Activated T-helper 1 cell treated with anti-CD3 and anti-CD28 coated beads, Interleukin-2, amount 50 U/mL, for 16 hours (primary cell): Measurements from ENCODE around the gene IGF2BP2.
"Not testable (repeated sequence)": the region's sequence is repeated elsewhere in the genome, so short reads cannot be mapped to it uniquely, and the experiment has no call there.

ENCODE experiments used
- DNase-seq, 2 donors: peaks; one replicate each; pipeline ENCODE4 v3.0.0-alpha.2; 2020; ENCODE audit warnings: low read depth in 1 of 2, low spot score in 1 of 2

Gene IGF2BP2

GRCh38 chr3:185838417-185838989 lies 13.7 kb upstream of the IGF2BP2 start:
- DNase-seq, result not testable (repeated sequence)

GRCh38 chr3:185837414-185837813 lies 12.6 kb upstream of the IGF2BP2 start:
- no peak for DNase-seq

GRCh38 chr3:185831990-185832389 lies 7.1 kb upstream of the IGF2BP2 start:
- DNase-seq, result no peak

DNA sequence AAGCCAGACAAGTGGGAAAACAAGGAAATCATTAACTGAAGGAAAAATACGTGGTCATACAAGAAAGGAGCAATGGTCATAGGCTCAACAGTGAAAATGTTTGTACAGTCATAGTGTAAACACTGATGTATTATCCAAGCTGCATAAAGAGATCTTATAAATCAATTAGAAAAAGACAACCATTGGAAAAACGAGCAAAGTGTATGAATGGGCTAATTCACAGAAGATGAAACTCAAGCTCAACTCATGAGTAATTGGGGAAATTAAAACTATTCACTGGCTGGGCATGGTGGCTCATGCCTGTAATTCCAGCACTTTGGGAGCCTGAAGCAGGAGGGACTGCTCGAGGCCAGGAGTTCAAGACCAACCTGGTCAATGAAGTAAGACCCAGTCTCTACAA lies 6.4 kb upstream of the IGF2BP2 start:
- DNase-seq, result no peak

DNA sequence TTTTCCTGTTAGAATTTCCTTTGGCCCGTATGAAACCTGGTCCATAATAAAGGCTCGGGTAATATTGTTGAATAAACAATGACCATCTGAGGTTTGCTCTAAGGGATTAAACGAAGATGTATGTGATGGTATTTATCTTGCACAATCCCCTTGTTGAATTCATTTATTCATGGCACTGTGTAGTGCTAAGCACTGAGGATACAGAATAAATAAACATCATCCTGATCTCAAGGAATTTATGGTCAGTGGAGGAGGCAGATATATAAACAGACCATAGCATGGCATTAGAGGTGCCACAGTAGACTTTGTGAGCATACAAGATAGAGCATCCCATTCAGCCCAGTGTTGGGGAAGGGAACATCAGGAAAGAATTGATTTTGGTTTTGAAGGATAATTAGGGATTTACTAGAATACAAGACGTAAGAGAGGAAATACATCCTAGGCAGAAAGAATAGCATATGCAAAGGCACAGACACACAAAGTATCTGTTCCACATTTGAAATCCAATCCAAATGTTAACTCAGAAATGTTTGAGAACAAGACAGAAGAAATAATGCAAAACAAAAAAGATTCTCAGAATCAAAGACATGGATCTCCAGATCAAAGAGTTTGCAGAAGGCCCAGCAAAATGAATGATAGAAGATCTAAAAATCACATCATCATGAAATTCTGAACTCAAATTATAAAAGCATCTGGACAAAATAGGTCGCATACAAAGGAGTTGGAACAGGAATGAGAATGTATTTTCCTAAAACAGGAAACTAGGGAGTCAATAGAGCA lies 5.4 kb upstream of the IGF2BP2 start:
- DNase-seq, result no peak

DNA sequence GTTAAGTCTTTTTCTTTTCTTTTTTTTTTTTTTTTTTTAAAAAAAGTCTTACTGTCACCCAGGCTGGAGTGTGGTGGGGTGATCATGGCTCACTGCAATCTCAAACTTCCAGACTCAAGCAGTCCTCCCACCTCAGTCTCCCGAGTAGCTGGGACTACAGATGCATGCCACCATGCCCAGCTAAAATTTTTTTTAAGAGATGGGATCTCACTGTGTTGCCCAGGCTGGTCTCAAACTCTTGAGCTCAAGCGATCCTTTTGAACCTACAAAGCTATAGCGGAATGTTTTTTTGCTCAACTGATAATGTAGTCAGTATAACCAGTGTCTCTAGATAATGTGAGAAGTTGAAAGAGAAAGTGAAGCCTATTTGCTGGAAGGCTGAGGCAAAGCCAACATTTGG lies 3.9 kb upstream of the IGF2BP2 start:
- DNase-seq, result no peak

- DNase-seq, result no peak
Measured at GRCh38 chr3:185827595-185828344, 2.9 kb upstream of the IGF2BP2 start.

GRCh38 chr3:185825639-185826481 lies 1.0 kb upstream of the IGF2BP2 start:
- DNase-seq, result no peak

GRCh38 chr3:185824051-185825005 lies 514 bp downstream of the IGF2BP2 start:
- DNase-seq, result no peak

GRCh38 chr3:185823078-185824044 lies 1.5 kb downstream of the IGF2BP2 start:
- DNase-seq, result no peak

GRCh38 chr3:185822221-185823000 lies 2.4 kb downstream of the IGF2BP2 start:
- no peak for DNase-seq

GRCh38 chr3:185820973-185821758 lies 3.7 kb downstream of the IGF2BP2 start:
- DNase-seq, result no peak

DNA sequence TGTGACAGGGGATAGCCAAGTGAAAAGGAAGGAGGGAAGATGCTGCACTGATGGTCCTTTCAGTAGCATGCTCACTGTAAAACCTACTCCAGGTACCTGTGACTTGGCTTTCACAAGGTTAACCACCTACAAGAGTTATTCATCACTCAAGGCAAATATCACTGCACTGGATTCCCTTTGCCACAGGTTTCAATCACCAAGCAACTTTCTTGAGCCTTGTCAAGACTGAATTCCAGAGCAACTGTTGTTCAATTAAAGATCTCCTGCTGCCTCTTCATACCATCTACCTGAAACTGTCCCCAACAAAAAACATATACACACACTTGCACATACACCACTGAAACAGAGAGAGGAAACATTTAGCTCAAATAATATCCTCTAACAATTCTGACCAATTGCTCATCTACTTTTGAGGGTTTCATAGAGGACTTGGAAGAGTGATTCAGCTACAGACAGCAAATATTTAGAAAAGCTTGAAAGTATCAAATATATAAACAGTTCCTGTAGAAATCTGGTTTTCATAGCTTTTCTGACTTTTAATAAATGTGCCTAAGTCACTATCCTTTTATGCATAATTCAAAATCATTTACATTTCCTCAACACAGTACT lies 6.5 kb downstream of the IGF2BP2 start:
- DNase-seq, result no peak

DNA sequence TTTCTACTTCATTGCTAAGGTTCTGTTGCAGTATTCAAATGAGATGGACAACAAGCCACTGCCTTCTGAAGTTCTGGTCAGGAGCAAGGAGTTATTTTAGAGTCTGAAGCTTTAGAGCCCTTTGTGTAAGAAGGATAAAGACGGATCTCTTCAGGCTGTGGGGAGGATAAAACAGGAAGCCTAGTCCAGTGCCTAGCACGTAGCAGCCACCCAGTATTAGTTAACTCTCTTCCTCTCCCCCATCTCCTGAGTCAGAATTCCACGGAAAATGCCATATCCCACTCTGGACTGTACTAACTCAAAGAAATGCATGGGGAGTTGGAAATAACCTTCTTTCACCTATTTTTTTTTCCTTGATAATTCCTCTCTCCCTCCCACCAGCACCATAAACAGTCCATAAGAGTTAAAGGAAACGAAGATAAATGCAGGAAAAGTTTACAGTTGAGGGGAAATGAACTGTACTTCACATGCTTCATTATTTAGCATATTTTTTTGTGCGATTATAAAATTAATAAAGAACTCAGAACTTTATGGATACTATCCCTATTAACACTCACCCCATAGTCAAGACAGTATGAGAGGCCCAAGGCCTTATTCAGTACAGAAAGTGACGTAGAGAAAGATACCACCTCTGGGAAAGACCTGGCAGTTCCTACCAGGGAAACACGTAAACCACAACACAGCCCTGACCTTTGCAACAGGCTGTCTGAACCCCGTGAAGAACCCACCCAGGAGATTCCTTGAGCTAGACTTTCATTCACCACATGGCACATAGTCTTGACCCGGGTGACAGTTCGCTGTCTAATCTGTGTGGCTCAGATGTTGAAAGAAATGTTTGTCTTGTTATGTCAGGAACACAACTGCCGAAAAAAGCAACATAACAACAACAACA lies 9.2 kb downstream of the IGF2BP2 start:
- DNase-seq, result no peak

DNA sequence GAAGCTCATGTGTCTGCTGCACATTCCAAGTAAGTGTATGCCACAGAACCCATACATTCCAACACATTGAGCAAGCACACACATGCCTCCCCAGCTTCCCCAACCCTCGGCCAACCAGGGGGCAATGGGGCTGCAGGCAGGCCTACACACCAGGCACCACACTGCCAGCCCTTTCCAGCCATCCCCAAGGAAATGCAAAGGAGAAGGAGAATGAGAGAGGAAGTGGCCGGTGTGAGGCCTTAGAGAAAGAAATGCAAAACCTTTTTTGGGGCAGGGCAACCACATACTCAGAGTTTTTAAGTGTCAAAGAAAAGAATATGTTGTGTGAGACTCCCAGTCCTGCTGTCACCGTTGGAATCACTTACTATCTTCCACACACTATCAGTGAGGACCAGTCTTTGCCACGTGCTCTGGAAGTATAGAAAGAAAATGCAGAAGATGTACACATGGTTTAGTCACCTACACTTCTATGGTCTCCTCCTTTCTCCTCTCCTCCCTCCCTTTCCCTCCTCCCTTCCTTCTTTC lies 11.1 kb downstream of the IGF2BP2 start:
- no peak for DNase-seq

DNA sequence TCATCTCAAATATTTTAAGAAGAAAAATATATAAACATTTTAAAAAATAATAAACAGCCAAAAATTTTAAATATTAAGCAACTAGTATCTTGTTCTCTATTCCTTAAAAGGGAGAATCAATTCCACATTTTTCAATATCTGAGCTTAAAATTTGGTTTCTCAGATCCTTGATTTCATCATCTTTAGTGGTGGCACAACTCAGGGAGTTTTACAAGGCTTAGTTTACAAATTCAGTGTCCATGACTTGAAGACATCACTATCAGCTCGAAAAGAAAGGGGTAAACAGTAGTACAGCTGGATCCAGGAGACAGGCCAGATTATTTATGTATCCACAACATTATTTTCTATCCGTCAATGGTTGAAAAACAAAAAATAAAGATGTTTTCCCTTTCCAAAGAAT lies 11.6 kb downstream of the IGF2BP2 start:
- no peak for DNase-seq
